Body of pancreas (tissue), 4 donors: ENCODE data around the gene TMEM98. TPM values are rescaled to one million over a fixed set of nuclear protein-coding genes. Genes with fewer than 3 reads are reported as not detected.
"Not testable (repeated sequence)": the region's sequence is repeated elsewhere in the genome, so short reads cannot be mapped to it uniquely, and the experiment has no call there.

Source experiments
- ATAC-seq: fragments of 150-250 bp; one replicate; pipeline ENCODE4 v1.9.1; 2016
- DNase-seq, 4 donors: peaks; one replicate each; pipeline ENCODE4 v3.0.0-alpha.2; 2019
- H3K27ac ChIP-seq, 4 donors: fragments of 200-600 bp; sonication (generic); 1 replicate in 3 of 4; 2 replicates in 1 of 4; pipeline versions ENCODE4 v1.5.1 to v1.6.1; 2016 to 2019; ENCODE audit warnings: mild to moderate bottlenecking in 1 of 4, mixed read lengths in 1 of 4, moderate library complexity in 1 of 4
- H3K27me3 ChIP-seq, 2 donors: fragments of 200-600 bp; sonication (generic); one replicate each; pipeline ENCODE4 v1.6.0; 2016; ENCODE audit warnings: mild to moderate bottlenecking in 1 of 2
- H3K36me3 ChIP-seq, 2 donors: fragments of 200-600 bp; sonication (generic); replicated peaks in 1 of 2; 2 replicates each; pipeline ENCODE4 v1.5.1; 2016; ENCODE audit warnings: low read depth in 2 of 2; ENCODE audit not compliant: insufficient read depth in 1 of 2
- H3K4me1 ChIP-seq: fragments of 200-600 bp; sonication (generic); one replicate; pipeline ENCODE4 v1.6.0; 2016
- H3K4me3 ChIP-seq, 2 donors: fragments of 200-600 bp; sonication (generic); 1 replicate in 1 of 2; 2 replicates in 1 of 2; pipeline ENCODE4 v1.5.1; 2016 to 2019
- H3K9me3 ChIP-seq, 3 donors: fragments of 200-600 bp; sonication (generic); 1 replicate in 2 of 3; 2 replicates in 1 of 3; pipeline ENCODE4 v1.5.1; 2016
- CTCF ChIP-seq, 7 experiments: fragments of 450-650 bp in 4 of 7; fragments of 200-600 bp in 3 of 7; sonication (generic) in 3 of 7; IDR thresholded peaks; one replicate each; pipeline ENCODE4 v1.5.1; 2016 to 2019; ENCODE audit warnings: antibody characterized with exemption in 7 of 7
- POLR2A ChIP-seq, 3 donors: fragments of 450-650 bp; IDR thresholded peaks; one replicate each; pipeline ENCODE4 v1.6.1; 2016; ENCODE audit warnings: antibody characterized with exemption in 3 of 3, mild to moderate bottlenecking in 2 of 3
- WGBS, 2 donors: methylation state at CpG; one replicate each; pipeline ENCODE4 v1.1.5; 2017; 5-methylcytosine and 5-hydroxymethylcytosine counted together
- intact Hi-C: fragments of 100-400 bp; cut with DNase I; formaldehyde crosslinking; loops from one replicate; pipeline ENCODE4 v1.15.1; 2023
- total RNA-seq, 2 donors: library from RNA; depleted of rRNA; stranded (reverse); fragments of >200 nt; gene quantifications; one replicate each; pipeline ENCODE4 v1.1.0, GENCODE V29; 2016

Gene TMEM98
- total RNA-seq, 2 donors from 2014 or later: 88.2 to 99.2 TPM

DNA sequence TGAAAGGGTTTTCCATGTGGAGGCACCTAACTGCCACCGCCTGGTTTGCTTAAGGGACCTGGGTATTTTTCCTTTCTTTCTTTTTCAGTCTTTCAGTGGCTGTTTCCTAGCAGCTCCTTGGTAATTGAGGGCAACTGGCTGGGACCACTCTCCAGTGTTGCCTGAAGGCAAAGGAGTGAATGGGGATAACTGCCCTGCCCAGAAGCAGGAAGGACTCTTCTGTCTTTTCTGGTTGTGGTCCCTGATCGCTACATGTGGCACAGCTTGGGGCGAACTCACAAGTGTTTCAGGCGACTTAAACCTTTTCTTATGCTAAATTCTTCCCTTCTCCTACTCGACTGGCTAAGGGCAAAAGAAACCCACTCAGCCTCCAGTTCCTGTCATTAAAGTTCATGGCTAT, 10.1 kb upstream of the TMEM98 start:
- H3K27me3 ChIP-seq: no peaks in the 10 kb centered on the region
- no peaks in the 10 kb centered on the region for H3K9me3 ChIP-seq
- H3K36me3 ChIP-seq: no peaks in the 10 kb centered on the region
- DNase-seq (no peak), ATAC-seq (no peak)
- WGBS, 2 donors: 85 to 90% methylated on average over 5 of the region's 5 CpGs
- H3K4me1 ChIP-seq: peaks cover 7% of the 10 kb centered on the region
- intact Hi-C loops: no loop called here
- no peak overlapping the region for H3K4me3 ChIP-seq
- no peak overlapping the region for H3K27ac ChIP-seq
- no peak for TF ChIP-seq CTCF (IDR thresholded peaks at IDR 0.05)
- TF ChIP-seq POLR2A (IDR thresholded peaks at IDR 0.05): no peak

DNA sequence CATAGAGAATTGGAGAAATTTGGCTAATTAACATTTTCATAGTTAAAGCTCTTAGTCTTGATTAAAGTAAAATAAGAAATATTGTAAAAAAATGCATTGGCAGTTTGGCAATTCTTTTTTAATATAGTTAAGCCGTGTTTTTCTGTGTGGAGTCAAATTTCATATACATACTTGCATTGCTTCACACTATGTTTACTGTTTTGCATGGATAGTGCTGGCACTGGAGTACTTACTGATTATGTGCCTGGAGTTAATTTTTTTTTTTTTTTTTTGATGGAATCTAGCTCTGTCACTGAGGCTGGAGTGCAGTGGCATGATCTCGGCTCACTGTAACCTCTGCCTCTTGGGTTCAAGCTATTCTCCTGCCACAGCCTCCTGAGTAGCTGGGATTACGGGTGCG, 8.1 kb upstream of the TMEM98 start:
- DNase-seq, H3K36me3 ChIP-seq, ATAC-seq, H3K27ac ChIP-seq, H3K27me3 ChIP-seq, H3K4me1 ChIP-seq, H3K4me3 ChIP-seq, intact Hi-C loops, H3K9me3 ChIP-seq: not testable (repeated sequence)
- 81 to 83% methylated on average over 4 of the region's 4 CpGs for WGBS, 2 donors

- no peaks in the 10 kb centered on the region for H3K36me3 ChIP-seq
- H3K4me1 ChIP-seq: peaks cover 7% of the 10 kb centered on the region
- TF ChIP-seq CTCF (IDR thresholded peaks at IDR 0.05) (no peak), POLR2A (IDR thresholded peaks at IDR 0.05) (no peak)
- no peaks in the 10 kb centered on the region for H3K27me3 ChIP-seq
- 84 to 89% methylated on average over 8 of the region's 8 CpGs for WGBS, 2 donors
- no peak overlapping the region for H3K27ac ChIP-seq
- DNase-seq (no peak), ATAC-seq (no peak)
- intact Hi-C loops: no loop called here
- H3K9me3 ChIP-seq: no peaks in the 10 kb centered on the region
- H3K4me3 ChIP-seq: no peak overlapping the region
Observed at GRCh38 chr17:32920293-32920692, 7.7 kb upstream of the TMEM98 start.

- no peaks in the 10 kb centered on the region for H3K27me3 ChIP-seq
- ATAC-seq: no peak
- no peak for DNase-seq
- H3K27ac ChIP-seq: no peak overlapping the region
- H3K4me3 ChIP-seq: no peak overlapping the region
- intact Hi-C loops: no loop called here
- WGBS, 2 donors: 81 to 89% methylated on average over 10 of the region's 10 CpGs
- H3K9me3 ChIP-seq: no peaks in the 10 kb centered on the region
- no peaks in the 10 kb centered on the region for H3K36me3 ChIP-seq
- TF ChIP-seq POLR2A (IDR thresholded peaks at IDR 0.05) (no peak), CTCF (IDR thresholded peaks at IDR 0.05) (no peak)
- H3K4me1 ChIP-seq: peaks cover 5% of the 10 kb centered on the region
Observed at GRCh38 chr17:32921017-32921416, 6.9 kb upstream of the TMEM98 start.

- DNase-seq, H3K36me3 ChIP-seq, H3K27ac ChIP-seq, ATAC-seq, H3K4me3 ChIP-seq, intact Hi-C loops, H3K27me3 ChIP-seq, H3K9me3 ChIP-seq: not testable (repeated sequence)
- H3K4me1 ChIP-seq: peaks cover 11% of the 10 kb centered on the region
- 76 to 87% methylated on average over 3 of the region's 3 CpGs for WGBS, 2 donors
Observed at GRCh38 chr17:32923905-32924304, 4.0 kb upstream of the TMEM98 start.

- peaks cover 20% of the 10 kb centered on the region for H3K4me1 ChIP-seq
- ATAC-seq (no peak), DNase-seq (no peak)
- H3K27ac ChIP-seq: no peak overlapping the region
- 87 to 88% methylated on average over 5 of the region's 5 CpGs for WGBS, 2 donors
- intact Hi-C loops: no loop called here
- no peak overlapping the region for H3K4me3 ChIP-seq
- no peak for TF ChIP-seq CTCF (IDR thresholded peaks at IDR 0.05)
- TF ChIP-seq POLR2A (IDR thresholded peaks at IDR 0.05): no peak
- no peaks in the 10 kb centered on the region for H3K36me3 ChIP-seq
- H3K9me3 ChIP-seq: no peaks in the 10 kb centered on the region
- H3K27me3 ChIP-seq: no peaks in the 10 kb centered on the region
Observed at GRCh38 chr17:32926183-32926582, 1.8 kb upstream of the TMEM98 start.

- WGBS, 2 donors: 89 to 93% methylated on average over 8 of the region's 8 CpGs
- H3K4me3 ChIP-seq, H3K27me3 ChIP-seq, H3K27ac ChIP-seq, DNase-seq, H3K9me3 ChIP-seq, H3K36me3 ChIP-seq, ATAC-seq, intact Hi-C loops: not testable (repeated sequence)
- H3K4me1 ChIP-seq: peaks cover 20% of the 10 kb centered on the region
Observed at GRCh38 chr17:32926789-32927188, 1.2 kb upstream of the TMEM98 start.
